CD4-positive, alpha-beta T cell treated with Interleukin-6 for 4 hours (primary cell): ENCODE results near the gene CTNND2.
"Not testable (repeated sequence)": the region's sequence is repeated elsewhere in the genome, so short reads cannot be mapped to it uniquely, and the experiment has no call there.

Source experiments
- DNase-seq: peaks from one replicate; pipeline ENCODE4 v3.0.0-alpha.2; 2020; ENCODE audit warnings: mixed read lengths

The CTNND2 gene

DNA sequence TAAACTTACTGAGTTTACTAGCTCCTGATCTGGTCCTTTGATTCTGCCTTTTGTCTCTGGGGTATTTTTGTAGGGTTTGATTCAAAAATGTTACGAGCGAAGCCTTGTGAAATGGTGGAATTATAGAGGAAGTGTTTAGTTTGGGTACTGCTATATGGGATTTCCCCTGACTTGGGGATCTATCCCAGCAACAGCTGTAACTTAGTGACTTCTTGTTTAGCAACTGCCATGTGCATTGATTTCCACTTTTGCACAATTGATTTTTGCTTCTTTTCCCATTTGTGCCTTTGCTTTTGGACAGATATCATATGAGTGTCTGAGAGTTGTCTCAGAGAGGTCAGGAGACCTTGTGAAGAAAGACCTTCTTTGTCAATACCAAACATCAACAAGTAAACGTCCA, 894.7 kb downstream of the CTNND2 start:
- no peak for DNase-seq

DNA sequence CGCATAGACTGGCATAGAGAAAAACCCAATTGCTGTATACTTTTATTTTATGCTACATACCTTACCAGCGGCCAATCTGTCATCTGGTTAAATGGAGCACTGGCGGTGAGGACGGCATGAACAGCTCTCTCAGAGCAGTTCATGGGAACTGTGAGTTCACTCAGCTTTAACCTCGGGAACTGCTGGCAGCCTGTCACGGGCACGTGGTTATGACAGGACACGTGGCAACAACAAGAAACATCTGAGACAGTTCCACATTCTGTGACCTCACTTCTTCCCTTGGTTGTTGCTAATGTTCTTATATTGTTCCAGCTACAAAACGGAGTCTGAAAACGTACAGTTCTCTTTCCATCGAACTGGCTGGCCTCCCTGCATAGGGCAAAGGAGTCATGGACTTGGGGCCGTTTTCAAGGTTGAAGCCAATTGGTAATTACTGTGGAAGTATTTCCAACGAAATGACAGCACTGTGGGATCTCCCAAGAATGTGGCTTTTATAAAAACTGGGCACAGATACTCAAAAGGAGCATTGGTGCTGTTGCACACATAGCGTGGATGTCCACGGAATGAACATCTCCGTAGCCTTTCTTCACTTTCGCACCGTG, 896.9 kb downstream of the CTNND2 start:
- no peak for DNase-seq

DNA sequence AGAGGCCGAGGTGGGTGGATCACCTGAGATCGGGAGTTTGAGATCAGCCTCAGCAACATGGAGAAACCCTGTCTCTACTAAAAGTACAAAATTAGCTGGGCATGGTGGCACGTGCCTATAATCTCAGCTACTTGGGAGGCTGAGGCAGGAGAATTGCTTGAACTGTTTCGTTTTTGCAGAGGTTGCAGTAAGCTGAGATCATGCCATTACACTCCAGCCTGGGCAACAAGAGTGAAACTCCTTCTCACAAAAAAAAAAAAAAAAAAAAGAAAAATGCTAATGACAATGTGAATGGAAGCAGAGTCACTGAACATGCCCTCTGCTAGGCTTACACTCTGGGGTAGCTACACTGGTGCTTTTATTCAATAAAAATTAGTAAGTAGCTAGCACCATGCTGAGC, 899.7 kb downstream of the CTNND2 start:
- DNase-seq, result not testable (repeated sequence)

DNA sequence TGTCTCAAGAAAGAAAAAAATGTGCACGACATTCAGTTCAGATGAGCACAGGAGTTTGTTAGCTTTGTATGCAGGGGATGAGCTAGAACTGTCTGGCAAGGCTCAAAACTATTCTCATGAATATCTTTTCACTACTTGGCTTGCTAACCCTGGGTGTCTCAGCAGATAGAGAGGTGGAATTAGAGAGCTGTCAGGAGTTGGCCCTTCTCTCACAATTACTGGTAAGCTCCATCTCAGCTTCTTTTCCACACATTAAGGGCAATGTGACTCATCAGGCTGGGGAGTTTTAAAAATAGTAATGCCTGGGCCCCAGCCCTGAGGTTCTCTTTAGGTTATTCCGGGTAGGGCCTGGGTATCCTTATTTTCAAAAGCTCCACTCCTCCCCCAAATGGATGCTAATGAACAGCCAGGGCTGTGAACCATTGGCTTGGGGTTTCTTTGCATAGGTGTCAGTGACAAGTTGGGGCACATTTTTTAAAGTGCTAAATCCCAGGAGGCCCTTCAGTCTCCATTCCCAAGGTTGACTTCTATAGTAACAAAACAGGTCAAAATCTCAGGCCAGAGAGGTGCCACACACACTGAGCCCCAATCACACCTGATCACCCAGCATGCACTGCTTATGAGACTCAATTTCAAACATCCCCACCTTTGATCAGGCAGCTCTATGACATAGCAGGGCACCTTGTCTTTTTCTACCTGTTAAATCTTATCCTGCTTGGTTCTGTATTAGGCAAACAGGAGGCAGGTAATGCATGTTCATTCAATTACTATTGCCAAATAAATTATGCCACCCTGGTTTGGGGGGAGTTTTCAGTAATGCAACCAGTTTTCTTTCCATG, 903.5 kb downstream of the CTNND2 start:
- DNase-seq, result no peak

DNA sequence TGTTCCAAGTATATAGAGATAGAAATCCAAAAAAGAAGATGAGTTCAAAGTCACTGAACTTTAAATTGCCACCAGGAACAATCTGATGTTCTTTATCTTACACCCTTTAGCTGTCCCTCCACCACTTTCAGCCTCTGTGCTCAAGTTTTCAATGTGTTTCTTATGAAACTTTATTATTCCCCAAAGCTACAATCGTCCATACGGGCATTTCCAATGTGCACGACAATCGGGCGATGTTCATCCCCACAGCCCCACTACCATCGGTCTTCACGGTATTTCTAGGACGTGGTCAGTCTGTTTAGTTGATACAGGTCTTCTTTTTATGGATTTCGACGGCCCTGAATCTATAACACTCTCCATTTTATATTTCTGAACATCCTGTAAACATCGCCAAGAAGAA, 904.5 kb downstream of the CTNND2 start:
- DNase-seq, result no peak

DNA sequence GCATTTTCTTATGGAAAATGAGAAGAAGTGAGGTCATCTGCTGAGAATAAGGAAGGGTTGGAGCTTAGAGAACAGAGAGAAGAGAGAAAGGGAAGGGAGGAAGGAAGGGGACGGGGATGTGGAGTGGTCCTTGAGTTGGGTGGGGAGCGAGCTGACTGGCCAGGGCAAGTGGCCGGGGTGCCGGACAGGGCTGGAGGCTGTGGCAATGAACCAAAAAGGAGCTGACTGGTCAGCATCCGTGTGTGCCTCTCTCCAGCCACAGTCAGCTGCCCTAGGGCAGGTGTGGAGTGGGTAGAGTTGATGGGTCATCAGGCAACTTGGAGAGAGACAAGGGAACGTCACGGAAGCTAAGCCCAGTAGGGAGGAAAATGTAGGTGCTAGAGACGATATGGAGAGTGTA, 908.4 kb downstream of the CTNND2 start:
- DNase-seq, result no peak

DNA sequence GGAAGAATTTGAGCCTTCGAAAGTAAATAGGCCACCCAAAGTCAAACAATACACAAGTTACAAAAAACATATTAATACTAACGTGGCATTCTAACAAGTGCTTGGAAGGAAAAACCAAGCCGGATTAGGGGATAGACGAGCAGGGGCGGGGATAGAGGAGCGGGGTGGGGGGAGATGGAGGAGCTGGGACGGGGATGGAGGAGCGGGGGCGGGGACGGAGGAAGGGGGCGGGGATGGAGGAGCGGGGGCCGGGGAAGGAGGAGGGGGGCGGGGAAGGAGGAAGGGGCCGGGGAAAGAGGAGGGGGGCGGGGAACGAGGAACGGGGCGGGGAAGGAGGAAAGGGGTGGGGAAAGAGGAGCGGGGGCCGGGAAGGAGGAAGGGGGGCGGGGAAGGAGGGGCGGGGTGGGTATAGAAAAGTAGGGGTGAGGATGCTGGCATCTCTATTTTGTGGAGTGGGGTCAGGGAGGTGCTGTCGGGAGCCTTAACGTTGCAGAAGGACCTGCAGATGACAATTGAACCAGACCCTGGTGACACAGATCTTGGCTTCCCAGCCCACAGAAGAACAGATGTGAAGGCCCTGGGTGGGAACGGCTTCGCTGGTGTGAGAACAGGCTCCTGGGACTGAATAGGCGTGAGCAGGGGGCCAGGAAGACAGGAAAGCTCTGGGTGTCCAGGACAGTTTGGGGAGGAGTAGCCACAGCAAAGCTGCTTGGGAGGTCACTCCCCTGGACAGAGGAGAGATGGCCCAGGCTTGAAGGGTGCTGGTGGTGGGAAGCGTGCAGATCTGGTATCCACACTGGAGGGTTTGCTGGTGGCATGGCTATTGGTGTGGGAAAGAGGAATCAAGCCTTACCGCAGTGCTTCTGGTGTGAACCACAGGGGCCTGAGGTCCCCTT, 909.9 kb downstream of the CTNND2 start:
- DNase-seq, result no peak

DNA sequence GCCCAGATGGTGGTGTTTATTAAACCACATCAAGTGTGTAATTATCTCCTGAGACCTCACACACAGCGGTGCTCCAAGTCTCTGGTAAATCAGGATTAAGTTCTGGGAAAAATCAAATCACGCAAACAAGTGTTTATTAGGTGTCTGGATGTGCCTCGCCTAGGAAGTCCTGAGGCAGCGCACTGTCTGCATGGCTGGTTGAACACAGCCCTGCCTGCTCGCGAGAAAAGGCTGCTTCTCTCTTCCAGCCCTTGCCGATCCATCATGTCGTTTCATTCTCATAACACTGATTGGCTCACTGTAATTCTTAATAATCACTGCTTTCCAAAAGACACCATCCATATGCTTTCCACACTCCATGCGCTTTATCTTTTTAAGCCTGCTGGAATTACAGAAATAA, 913.6 kb downstream of the CTNND2 start:
- no peak for DNase-seq

DNA sequence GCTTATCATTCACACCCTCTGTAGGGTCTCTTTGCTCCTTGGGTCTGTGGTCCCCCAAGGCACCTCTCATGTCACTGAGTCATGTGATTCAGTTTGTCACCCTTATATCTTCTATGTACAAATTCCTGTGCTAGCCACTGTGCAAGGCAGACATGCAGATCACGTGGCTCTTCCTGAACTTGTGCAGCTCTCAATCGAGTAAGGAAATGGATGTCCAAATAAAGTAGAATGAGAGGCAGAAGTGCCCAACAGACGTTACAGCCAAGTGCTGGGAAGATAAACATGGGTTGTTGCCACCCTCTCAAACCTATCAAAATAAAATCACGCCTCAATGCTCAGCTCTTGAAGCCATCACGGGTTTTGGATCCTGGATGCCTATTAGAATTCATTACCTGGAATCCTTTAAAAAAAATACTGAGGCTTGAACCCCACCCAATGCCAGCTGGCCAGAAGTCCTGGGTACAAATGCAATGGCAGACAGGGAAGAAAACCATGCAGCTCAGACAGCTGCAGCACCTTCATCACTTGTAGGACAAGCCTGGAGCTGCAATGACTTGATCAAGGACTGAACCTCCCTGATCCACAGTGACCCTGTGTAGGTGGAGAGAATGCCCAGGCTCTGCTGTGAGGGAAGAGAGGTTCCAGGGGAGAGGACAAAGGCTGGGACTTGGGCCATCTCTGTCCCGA, 914.5 kb downstream of the CTNND2 start:
- DNase-seq, result no peak

DNA sequence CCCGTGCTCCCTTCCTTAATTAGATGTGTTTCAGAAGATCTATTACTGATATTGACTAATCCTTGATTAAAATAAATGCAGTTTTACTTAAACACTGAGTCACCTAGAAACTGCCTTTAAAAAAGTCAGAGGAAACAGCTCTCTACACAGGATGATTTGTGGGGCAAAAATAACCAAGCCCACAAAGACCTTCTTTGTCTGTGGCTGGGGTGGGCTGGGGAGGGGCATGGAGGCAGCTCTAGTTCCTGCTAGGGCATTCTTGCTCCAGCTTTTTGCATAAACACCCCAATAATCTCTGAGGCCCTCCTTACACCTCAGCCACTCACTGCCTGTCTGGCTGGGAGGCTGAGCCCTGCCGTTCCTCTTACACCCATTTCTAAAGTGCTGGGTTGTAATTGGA, 915.6 kb downstream of the CTNND2 start:
- no peak for DNase-seq

DNA sequence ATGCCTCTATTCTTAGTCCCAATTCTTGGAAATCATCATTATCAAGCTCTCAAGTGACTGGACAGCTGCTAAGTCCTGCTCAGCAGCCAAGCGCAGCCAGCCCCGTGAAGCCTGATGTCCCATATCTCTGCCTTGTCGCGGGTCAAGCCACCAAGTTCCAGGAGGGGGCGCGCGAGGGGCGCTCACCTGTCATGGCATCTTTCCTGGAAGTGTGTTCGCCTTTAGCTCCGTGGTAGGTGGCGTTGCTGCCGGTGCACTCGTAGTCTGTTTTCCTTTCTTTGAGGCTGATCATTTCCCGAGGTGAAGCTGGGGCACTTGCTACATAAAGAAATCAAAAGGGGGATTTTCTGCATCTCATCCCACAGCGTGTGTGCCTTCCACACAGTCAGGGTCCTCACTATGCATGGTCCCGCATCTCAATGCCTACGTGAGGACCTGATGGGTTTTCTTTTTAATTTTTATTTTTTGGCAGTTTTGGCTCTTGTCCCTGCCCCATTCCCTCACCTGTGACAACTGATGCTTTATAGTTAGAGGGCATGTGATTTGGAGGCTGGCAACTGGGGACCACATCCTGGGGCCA, 916.2 kb downstream of the CTNND2 start:
- peak; percentile 63 for DNase-seq

DNA sequence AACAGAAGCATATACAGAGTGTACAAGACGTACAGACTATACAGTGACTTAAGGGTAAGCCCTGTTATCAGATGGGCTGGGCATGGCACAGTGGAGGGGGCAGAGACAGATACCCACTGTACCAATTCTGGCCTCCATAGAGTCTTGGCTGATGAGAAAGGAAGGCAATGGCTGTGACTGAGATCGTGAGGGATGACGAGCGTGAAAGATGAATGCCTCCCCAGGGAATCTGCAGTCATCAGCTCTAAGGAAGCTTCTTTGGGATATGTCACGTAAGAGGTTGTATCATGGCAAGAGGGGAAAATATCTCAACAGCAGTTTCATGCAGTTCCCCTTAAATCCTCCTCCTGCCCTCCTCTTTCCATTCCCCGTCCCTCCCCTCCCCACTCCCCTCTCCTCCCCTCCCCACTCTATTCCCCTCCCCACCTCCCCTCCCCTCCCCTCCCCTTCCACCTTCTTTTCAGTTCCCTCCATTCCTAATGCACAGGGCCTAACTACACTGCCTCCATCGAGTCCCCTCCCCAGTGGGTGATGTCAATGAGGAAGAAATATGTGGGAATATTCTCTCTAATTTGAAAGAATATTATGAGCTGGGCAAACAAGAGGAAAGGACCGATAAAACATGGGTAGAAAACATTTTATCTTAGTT, 916.8 kb downstream of the CTNND2 start:
- no peak for DNase-seq

DNA sequence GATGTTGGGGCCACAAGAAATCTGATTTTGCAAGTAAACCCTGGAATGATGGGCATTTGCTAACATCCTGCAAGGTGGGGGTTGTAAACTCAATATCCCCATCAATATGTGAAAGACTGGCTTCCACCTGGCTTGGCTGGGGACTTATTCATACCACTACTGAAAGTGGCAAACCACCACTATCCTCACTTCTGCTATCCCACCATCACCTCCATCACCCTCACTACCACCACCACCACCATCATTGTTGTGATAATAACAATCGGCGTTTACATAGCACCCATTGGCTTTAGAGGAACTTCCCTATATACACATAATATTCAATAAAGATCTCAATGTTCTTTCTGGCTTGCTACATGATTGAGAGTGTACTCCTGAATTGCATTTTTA, 918.5 kb downstream of the CTNND2 start:
- DNase-seq, result no peak

DNA sequence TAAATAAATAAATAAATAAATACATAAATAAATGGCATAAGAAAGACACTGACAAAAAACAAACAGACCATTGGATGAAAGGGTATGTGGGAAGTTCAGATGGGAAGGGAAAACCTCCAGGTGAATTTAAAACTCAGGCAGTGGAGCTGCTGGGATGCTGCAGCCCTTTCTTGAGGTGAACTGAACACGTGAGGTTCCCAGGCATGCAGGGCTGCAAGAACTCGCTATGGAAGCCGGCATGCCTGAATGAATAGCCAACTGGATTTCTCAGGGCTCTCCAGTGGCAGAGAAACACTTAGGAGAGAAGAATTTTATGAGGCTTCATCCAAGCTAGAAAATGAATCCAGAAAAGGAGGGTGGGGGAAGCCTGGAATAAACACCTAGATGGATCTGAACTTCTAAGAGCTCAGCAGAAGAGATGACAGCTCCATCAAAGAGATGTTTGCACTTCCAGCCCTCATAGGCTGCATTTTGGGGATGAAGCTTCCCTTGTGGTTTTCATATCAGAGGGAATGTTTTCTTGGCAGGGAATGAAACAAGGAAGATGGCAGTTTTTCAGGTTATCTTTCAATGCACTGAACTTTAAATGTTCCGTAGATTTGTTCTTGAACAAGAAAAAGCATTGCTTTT, 919.0 kb downstream of the CTNND2 start:
- DNase-seq, result no peak

DNA sequence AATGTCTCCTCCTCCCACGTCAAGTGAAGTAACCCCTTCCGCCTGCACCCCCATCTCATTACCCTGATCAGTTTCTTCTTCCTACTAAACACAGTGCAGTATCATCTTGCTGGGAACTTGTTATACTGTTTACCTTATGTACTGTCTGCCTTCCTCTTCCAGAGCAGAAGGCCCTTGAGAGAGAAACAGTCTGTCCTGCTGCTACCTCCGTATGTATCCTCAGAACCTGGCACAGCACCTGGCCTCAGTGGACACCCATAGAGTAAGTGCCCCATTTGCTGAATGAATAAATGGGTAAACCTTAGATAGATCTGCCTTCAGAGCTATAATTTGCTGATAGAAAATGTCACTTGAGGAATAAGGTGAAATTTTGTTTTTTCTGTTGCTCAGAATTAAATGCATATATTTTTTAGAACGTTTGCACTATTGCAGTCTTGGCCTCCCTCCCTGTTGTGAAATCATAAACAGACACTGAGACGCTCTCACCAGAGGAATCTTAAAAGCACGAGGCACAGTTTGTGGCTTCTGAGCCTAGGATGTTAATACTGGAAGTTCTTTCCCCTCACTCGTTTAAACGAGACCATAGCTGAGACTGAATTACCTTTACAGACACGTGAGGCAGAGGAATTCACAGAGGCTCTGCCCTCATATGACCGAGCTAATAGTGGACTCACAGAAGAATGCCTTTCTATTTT, 920.1 kb downstream of the CTNND2 start:
- DNase-seq, result no peak

DNA sequence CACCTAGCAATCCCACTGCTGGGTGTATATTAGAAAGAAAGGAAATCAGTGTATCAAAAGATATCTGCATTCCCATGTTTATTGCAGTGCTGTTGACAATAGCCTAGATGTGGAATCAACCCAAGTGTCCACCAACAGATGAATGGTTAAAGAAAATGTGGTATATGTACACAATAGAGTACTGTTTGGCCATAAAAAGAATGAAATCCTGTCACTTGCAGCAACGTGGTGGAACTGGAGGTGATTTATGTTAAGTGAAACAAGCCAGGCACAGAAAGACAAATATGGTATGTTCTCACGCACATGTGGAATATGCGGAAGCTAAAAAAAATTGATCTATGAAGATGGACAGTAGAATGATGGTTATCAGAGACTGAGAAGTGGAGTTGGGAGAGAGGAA, 921.6 kb downstream of the CTNND2 start:
- DNase-seq, result no peak

DNA sequence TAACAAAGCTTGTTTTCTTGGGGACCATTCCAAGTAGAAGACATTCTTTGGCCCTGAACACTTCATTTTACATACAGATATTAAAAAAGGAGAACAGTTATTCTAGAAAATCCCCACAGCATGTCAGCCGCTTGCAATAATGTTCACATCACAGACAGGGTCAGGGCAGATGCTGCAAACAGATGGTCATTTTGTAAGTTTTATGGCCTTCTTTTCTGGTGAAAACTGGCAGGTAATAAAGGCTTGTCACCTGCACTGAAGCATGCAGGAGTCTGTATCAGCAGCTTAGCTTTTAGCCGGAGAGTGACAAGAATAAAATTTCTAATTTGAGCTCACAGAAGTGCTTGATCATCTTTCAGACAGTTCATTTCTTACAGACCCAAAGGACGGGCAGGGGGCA, 922.3 kb downstream of the CTNND2 start:
- DNase-seq, result no peak

DNA sequence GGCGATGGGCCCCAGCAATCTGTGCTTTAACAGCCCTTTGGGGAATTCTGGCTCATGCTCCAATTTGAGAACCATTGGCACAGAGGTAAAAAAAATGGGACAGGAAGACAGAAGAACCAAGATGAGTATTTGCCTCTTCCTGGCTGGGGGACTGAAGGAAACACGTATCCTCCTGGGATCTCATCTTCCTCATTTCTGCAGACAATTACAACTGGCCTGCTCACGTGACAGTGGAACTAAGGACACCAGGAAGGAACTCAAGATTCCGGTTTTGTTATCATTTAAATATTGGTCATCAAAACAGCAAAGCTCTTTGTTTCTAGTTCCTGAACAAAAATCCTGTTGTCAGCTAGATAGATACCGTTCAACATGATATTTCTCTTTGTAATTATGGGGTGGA, 927.2 kb downstream of the CTNND2 start:
- no peak for DNase-seq

DNA sequence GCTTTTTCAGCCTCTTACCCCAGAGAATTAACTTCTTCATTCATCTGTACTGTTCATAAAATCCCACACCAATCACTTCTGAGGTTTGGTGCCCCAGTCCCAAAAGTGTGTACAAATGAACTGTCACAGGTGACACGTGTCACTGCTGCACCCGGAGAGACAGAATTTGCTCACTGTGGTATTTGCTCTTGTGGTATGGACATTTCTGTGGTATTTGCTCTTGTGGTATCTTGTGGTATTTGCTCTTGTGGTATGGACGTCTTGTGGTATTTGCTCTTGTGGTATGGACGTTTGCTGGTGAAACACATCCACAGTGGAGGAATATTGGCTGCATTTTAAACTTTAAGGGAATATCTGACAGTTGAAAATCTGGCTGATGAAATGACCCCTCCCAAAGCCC, 928.3 kb downstream of the CTNND2 start:
- no peak for DNase-seq

DNA sequence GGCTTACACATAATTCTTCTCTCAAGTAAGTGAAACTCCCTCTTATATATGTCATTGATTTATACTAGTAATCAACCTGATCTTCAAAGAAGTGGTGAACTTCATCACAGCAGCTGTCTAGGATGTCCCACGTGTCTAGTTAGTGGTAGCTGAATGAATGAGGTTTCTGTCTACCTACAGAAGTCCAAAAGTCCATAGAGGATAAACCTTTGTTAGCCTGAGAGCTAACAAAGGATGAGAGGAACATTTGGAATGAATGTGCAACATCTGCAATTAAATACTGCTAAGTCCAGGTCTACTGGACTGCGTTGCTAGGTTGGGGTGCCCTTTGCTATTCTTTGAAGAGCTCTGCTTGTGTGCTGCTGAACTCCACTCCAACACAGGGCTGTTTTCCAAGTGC, 929.4 kb downstream of the CTNND2 start:
- DNase-seq, result no peak

DNA sequence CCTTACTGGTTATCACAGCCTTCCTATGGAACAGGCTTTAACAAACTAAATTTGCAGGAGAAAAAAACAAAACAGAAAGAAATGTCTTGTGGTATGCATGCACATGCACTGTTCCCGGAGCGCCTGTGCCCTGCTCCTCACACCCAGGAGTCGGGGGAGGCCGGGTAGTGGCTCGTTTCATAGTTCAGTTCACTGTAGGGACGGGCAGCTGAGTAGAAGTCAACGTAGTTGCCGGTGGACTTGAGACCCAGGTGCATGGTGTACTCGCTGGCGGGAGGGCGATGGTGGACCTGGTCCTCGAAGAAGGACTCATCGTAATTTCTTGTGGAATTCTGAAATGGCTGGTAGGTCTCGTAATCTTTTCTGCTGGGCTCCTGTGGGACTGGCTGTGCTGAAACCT, 930.9 kb downstream of the CTNND2 start:
- no peak for DNase-seq
